ENCODE results near the gene ABCC8. TPM values are rescaled to one million over a fixed set of nuclear protein-coding genes. Genes with fewer than 3 reads are reported as not detected.

The ABCC8 gene
- total RNA-seq, 1 experiment from 2014 or later, result not detected

DNA sequence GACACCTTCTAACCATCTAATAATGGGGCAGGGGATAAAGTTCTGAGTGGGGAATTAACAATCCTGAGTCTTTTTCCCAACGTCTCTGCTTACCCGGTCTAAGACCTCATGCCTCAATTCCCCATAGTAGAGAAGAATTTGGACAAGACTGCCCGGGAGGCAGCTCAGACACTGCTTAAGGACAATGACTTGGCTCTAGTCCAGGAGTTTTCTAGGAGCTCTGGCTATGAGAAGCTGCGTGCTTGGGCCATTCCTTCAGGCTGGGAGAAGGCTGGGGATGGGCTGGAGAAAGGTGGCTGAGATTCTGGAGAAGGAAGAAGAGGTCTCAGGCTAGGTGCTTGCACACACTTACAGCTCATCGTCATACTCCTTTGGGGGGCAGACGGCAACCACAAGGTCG lies 19.8 kb upstream of the ABCC8 start:
- Histone ChIP-seq H3K27ac (no peak overlapping the region), H3K79me2 (ENCODE audit: low read depth) (no peaks in the 10 kb centered on the region), H3K27me3 (ENCODE audit: insufficient read depth, low read depth) (peaks cover 75% of the 10 kb centered on the region), H3K4me1 (replicated peaks; ENCODE audit: insufficient read depth) (no peaks in the 10 kb centered on the region), H3K4me3 (no peak overlapping the region), H4K20me1 (ENCODE audit: insufficient read depth) (no peaks in the 10 kb centered on the region), H3F3A (ENCODE audit: insufficient read depth, low read depth) (no peaks in the 10 kb centered on the region), H3K9me3 (ENCODE audit: insufficient read depth, low read depth) (no peaks in the 10 kb centered on the region), H2AFZ (no peak overlapping the region), H3K9me2 (ENCODE audit: insufficient read depth) (no peaks in the 10 kb centered on the region), H3K36me3 (ENCODE audit: low read depth) (no peaks in the 10 kb centered on the region), H3K4me2 (no peak overlapping the region)
- DNase-seq, result no peak
- TF ChIP-seq EZH2 (IDR thresholded peaks at IDR 0.05; ENCODE audit: low read depth) (no peak), CTCF (conservative IDR thresholded peaks at IDR 0.05) (no peak)
- intact Hi-C loops (cut with micrococcal nuclease; ENCODE audit: unreplicated experiment), result no loop called here
- ChIA-PET POLR2A (ENCODE audit: unreplicated experiment) (no interaction called here), CTCF (no interaction called here)
- no TSS peak for BruUV-seq (replicated peaks)

GRCh38 chr11:17494019-17494418 lies 17.4 kb upstream of the ABCC8 start:
- H3K4me2 ChIP-seq, result no peak overlapping the region
- TF ChIP-seq CTCF (conservative IDR thresholded peaks at IDR 0.05) (no peak), EZH2 (IDR thresholded peaks at IDR 0.05; ENCODE audit: low read depth) (no peak)
- DNase-seq, result no peak
- H3K4me3 ChIP-seq, result no peak overlapping the region
- H3F3A ChIP-seq (ENCODE audit: insufficient read depth, low read depth), result no peaks in the 10 kb centered on the region
- no peak overlapping the region for H2AFZ ChIP-seq
- H3K79me2 ChIP-seq (ENCODE audit: low read depth), result no peaks in the 10 kb centered on the region
- ChIA-PET CTCF (interaction anchor here (0.5 kb wide), 1 partner anchor 105 kb away, joined by 6 read pairs; no protein-coding TSS in a partner anchor), POLR2A (ENCODE audit: unreplicated experiment) (no interaction called here)
- no peaks in the 10 kb centered on the region for H3K4me1 ChIP-seq (replicated peaks; ENCODE audit: insufficient read depth)
- H4K20me1 ChIP-seq (ENCODE audit: insufficient read depth), result no peaks in the 10 kb centered on the region
- no peaks in the 10 kb centered on the region for H3K9me2 ChIP-seq (ENCODE audit: insufficient read depth)
- no peaks in the 10 kb centered on the region for H3K9me3 ChIP-seq (ENCODE audit: insufficient read depth, low read depth)
- no peaks in the 10 kb centered on the region for H3K36me3 ChIP-seq (ENCODE audit: low read depth)
- no peak overlapping the region for H3K27ac ChIP-seq
- BruUV-seq (replicated peaks), result no TSS peak
- intact Hi-C loops (cut with micrococcal nuclease; ENCODE audit: unreplicated experiment), result no loop called here
- H3K27me3 ChIP-seq (ENCODE audit: insufficient read depth, low read depth), result peaks cover 77% of the 10 kb centered on the region

DNA sequence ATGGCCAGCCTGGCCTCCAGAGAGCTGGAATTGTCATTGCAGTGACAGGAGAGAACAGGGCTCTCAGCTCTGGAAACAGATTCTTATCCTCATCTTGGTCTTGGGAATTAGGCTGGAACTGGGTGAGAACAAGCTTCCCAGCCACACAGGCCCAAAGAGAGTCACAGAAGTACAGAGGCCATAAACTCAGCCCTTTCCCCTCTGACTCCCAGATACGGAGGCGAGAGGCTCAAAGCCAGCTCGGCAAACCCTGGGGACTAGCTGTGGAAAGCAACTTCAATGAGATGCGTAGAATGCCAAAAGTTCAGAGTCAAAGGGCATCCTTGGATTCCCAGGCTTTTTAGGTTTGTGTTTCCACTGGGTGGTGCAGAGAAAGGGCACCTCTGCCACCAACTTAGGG lies 14.3 kb upstream of the ABCC8 start:
- H3K4me3 ChIP-seq, result no peak overlapping the region
- TF ChIP-seq CTCF (conservative IDR thresholded peaks at IDR 0.05) (no peak), EZH2 (IDR thresholded peaks at IDR 0.05; ENCODE audit: low read depth) (no peak)
- no peaks in the 10 kb centered on the region for H3K9me2 ChIP-seq (ENCODE audit: insufficient read depth)
- H3F3A ChIP-seq (ENCODE audit: insufficient read depth, low read depth), result no peaks in the 10 kb centered on the region
- H3K4me1 ChIP-seq (replicated peaks; ENCODE audit: insufficient read depth), result no peaks in the 10 kb centered on the region
- ChIA-PET POLR2A (ENCODE audit: unreplicated experiment) (no interaction called here), CTCF (no interaction called here)
- intact Hi-C loops (cut with micrococcal nuclease; ENCODE audit: unreplicated experiment), result no loop called here
- no peaks in the 10 kb centered on the region for H4K20me1 ChIP-seq (ENCODE audit: insufficient read depth)
- H3K27ac ChIP-seq, result no peak overlapping the region
- no peaks in the 10 kb centered on the region for H3K36me3 ChIP-seq (ENCODE audit: low read depth)
- DNase-seq, result no peak
- no peaks in the 10 kb centered on the region for H3K9me3 ChIP-seq (ENCODE audit: insufficient read depth, low read depth)
- H3K27me3 ChIP-seq (ENCODE audit: insufficient read depth, low read depth), result peaks cover 85% of the 10 kb centered on the region
- H3K4me2 ChIP-seq, result no peak overlapping the region
- H3K79me2 ChIP-seq (ENCODE audit: low read depth), result no peaks in the 10 kb centered on the region
- H2AFZ ChIP-seq, result no peak overlapping the region
- no TSS peak for BruUV-seq (replicated peaks)
